HepG2 (cell line): ENCODE measurements around the gene AP3M1. TPM values are rescaled to one million over a fixed set of nuclear protein-coding genes. Genes with fewer than 3 reads are reported as not detected.

Experiments
- CAMTA2 ChIP-seq: sonication (generic); formaldehyde crosslinking; IDR thresholded peaks from 2 replicates; pipeline ENCODE4 v1.4.0; 2020; ENCODE audit warnings: mild to moderate bottlenecking, missing genetic modification reagents, borderline replicate concordance
- CBX5 ChIP-seq: sonication (generic); formaldehyde crosslinking; IDR thresholded peaks from 2 replicates; pipeline ENCODE4 v1.4.0; 2020; ENCODE audit warnings: missing genetic modification reagents, borderline replicate concordance
- ETV6 ChIP-seq: sonication (generic); formaldehyde crosslinking; conservative IDR thresholded peaks from 2 replicates; pipeline ENCODE4 v1.4.0; 2020; ENCODE audit warnings: missing genetic modification reagents
- MEIS2 ChIP-seq: sonication (generic); formaldehyde crosslinking; IDR thresholded peaks from 2 replicates; pipeline ENCODE4 v1.9.0; 2021; ENCODE audit warnings: mild to moderate bottlenecking, missing genetic modification reagents
- MIXL1 ChIP-seq: IDR thresholded peaks from 2 replicates; pipeline ENCODE4 v1.6.1; 2016
- POLR2AphosphoS2 ChIP-seq: IDR thresholded peaks from 2 replicates; pipeline ENCODE4 v1.6.1; 2011; ENCODE audit warnings: low read depth, low read length, improper control_type of control experiment
- RBFOX2 ChIP-seq: fragments of 200-400 bp; formaldehyde crosslinking; IDR thresholded peaks from 2 replicates; pipeline ENCODE4 v1.6.1; 2017; ENCODE audit warnings: low read depth, mild to moderate bottlenecking, low read length
- SP4 ChIP-seq: sonication (generic); formaldehyde crosslinking; IDR thresholded peaks from 2 replicates; pipeline ENCODE4 v1.8.1; 2023; ENCODE audit warnings: mild to moderate bottlenecking, missing genetic modification reagents
- SRY ChIP-seq: sonication (generic); formaldehyde crosslinking; IDR thresholded peaks from 2 replicates; pipeline ENCODE4 v1.8.0; 2022; ENCODE audit warnings: mild to moderate bottlenecking, missing genetic modification reagents
- ZBTB7B ChIP-seq: sonication (generic); formaldehyde crosslinking; IDR thresholded peaks from 2 replicates; pipeline ENCODE4 v1.4.0; 2020; ENCODE audit warnings: missing genetic modification reagents
- ZNF354B ChIP-seq: sonication (generic); formaldehyde crosslinking; IDR thresholded peaks from 2 replicates; pipeline ENCODE4 v1.8.0; 2022; ENCODE audit warnings: mild to moderate bottlenecking, missing genetic modification reagents
- ZNF546 ChIP-seq: sonication (generic); formaldehyde crosslinking; conservative IDR thresholded peaks from 2 replicates; pipeline ENCODE4 v1.8.1; 2023; ENCODE audit warnings: mild to moderate bottlenecking, missing genetic modification reagents
- ZNF841 ChIP-seq: sonication (generic); formaldehyde crosslinking; IDR thresholded peaks from 2 replicates; pipeline ENCODE4 v1.8.1; 2023; ENCODE audit warnings: missing genetic modification reagents, borderline replicate concordance
- polyA plus RNA-seq, 8 experiments: library from polyadenylated mRNA; depleted of rRNA in 3 of 8; stranded (reverse) in 7 of 8; unstranded in 1 of 8; fragments of >200 nt; fragmentation: Illumina TruSeq in 4 of 8; extraction: Trizol in 4 of 8; gene quantifications; 2 replicates each; pipeline versions ENCODE4 v1.2.1 to v1.2.3, GENCODE V29; 2011 to 2016; ENCODE audit warnings: low read depth in 4 of 8, missing spikeins in 1 of 8, mixed read lengths in 1 of 8; ENCODE audit not compliant: insufficient read depth in 1 of 8
- total RNA-seq, 5 experiments: library from RNA; depleted of rRNA; stranded (reverse); fragments of >200 nt; fragmentation: Illumina TruSeq; extraction: Trizol; gene quantifications; 2 replicates each; pipeline ENCODE4 v1.2.3, GENCODE V29; 2016; ENCODE audit warnings: low read depth in 1 of 5
- TF ChIP-seq, protein P1 (sequence below): sonication (generic); formaldehyde crosslinking; IDR thresholded peaks from 2 replicates; pipeline ENCODE4 v1.5.0; 2020; ENCODE audit warnings: missing genetic modification reagents, mild to moderate bottlenecking, borderline replicate concordance
- TF ChIP-seq, protein P2 (sequence below): sonication (generic); formaldehyde crosslinking; IDR thresholded peaks from 2 replicates; pipeline ENCODE4 v1.4.0; 2020; ENCODE audit warnings: mild to moderate bottlenecking, missing genetic modification reagents
- TF ChIP-seq, protein P3 (sequence below): sonication (generic); formaldehyde crosslinking; IDR thresholded peaks from 2 replicates; pipeline ENCODE4 v1.5.1; 2020; ENCODE audit warnings: missing genetic modification reagents, mild to moderate bottlenecking, borderline replicate concordance
- TF ChIP-seq, protein P4 (sequence below): sonication (generic); formaldehyde crosslinking; IDR thresholded peaks from 2 replicates; pipeline ENCODE4 v1.5.0; 2020; ENCODE audit warnings: missing genetic modification reagents

AP3M1 gene
- total and polyA plus RNA-seq, 2 of the 13 experiments (the other 11 are each of a cell fraction or from before 2014, with no cell fraction given) = 29.0 to 31.6 TPM

DNA sequence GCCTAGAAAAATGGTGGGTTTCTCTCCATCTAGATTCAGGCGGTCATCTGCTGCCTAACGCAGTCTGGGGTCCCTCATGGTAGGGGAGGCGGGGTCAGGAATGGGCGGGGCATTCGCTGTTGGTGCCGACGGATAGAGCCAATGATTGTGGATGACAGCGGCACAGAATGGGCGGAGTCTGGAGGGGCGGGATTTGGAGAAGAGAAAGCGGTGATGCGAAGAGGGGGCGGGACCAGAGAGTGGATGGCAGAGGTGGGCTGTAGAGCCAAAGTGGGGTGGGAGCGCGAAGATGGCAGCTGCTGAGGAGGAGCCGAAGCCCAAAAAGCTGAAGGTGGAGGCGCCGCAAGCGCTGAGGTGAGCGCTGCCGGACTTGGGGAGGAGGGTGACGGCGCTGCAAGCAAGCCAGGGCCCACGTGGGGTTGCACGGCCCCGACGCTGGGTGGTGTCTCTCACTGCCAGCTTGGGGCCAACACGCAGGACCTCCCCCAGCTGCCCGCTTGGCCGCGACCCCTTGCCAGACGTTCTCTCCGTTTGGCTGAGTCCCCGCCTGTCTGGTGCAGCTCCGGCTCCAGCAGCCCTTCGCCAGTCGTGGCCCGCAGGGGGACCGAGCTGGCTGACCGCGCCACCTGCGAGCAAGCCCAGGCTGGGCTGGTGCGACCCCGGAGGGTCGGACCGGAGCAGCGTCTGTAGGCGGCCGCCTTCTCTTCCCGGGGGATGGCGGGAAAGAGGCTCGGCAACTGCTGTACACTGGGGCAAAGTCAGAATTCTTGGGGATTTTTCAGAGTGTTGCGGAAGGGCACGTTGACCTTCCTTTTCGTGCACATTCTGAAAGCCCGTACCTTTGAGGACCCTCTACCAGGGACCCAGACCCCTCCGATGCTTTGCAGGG lies 606 bp upstream of the AP3M1 start, which contains the start of gene ADK (continued):
- TF ChIP-seq MIXL1 (CRISPR knock-in tag) (no peak), RBFOX2 (peak; percentile 81), ETV6 (CRISPR knock-in tag) (no peak), ZNF841 (CRISPR knock-in tag) (no peak), ZNF354B (CRISPR knock-in tag) (0 out of 2 replicates have a peak, but pooled peaks have one; percentile 3), CBX5 (CRISPR knock-in tag) (0 out of 2 replicates have a peak, but pooled peaks have one; percentile 52), ZBTB7B (CRISPR knock-in tag) (peak; percentile 95), SP4 (CRISPR knock-in tag) (peak; percentile 86), CAMTA2 (no peak), ZNF546 (CRISPR knock-in tag) (no peak), SRY (CRISPR knock-in tag) (peak; percentile 82; the same call in 1 of the 2 replicates), MEIS2 (CRISPR knock-in tag) (peak; percentile 60; the same call in 1 of the 2 replicates), POLR2AphosphoS2 (no peak)
- TF ChIP-seq, protein P1, sequence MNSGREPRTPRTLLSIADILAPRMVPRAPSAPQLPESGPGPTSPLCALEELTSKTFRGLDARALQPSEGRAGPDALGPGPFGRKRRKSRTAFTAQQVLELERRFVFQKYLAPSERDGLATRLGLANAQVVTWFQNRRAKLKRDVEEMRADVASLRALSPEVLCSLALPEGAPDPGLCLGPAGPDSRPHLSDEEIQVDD (CRISPR knock-in tag) = no peak
- TF ChIP-seq, protein P2, sequence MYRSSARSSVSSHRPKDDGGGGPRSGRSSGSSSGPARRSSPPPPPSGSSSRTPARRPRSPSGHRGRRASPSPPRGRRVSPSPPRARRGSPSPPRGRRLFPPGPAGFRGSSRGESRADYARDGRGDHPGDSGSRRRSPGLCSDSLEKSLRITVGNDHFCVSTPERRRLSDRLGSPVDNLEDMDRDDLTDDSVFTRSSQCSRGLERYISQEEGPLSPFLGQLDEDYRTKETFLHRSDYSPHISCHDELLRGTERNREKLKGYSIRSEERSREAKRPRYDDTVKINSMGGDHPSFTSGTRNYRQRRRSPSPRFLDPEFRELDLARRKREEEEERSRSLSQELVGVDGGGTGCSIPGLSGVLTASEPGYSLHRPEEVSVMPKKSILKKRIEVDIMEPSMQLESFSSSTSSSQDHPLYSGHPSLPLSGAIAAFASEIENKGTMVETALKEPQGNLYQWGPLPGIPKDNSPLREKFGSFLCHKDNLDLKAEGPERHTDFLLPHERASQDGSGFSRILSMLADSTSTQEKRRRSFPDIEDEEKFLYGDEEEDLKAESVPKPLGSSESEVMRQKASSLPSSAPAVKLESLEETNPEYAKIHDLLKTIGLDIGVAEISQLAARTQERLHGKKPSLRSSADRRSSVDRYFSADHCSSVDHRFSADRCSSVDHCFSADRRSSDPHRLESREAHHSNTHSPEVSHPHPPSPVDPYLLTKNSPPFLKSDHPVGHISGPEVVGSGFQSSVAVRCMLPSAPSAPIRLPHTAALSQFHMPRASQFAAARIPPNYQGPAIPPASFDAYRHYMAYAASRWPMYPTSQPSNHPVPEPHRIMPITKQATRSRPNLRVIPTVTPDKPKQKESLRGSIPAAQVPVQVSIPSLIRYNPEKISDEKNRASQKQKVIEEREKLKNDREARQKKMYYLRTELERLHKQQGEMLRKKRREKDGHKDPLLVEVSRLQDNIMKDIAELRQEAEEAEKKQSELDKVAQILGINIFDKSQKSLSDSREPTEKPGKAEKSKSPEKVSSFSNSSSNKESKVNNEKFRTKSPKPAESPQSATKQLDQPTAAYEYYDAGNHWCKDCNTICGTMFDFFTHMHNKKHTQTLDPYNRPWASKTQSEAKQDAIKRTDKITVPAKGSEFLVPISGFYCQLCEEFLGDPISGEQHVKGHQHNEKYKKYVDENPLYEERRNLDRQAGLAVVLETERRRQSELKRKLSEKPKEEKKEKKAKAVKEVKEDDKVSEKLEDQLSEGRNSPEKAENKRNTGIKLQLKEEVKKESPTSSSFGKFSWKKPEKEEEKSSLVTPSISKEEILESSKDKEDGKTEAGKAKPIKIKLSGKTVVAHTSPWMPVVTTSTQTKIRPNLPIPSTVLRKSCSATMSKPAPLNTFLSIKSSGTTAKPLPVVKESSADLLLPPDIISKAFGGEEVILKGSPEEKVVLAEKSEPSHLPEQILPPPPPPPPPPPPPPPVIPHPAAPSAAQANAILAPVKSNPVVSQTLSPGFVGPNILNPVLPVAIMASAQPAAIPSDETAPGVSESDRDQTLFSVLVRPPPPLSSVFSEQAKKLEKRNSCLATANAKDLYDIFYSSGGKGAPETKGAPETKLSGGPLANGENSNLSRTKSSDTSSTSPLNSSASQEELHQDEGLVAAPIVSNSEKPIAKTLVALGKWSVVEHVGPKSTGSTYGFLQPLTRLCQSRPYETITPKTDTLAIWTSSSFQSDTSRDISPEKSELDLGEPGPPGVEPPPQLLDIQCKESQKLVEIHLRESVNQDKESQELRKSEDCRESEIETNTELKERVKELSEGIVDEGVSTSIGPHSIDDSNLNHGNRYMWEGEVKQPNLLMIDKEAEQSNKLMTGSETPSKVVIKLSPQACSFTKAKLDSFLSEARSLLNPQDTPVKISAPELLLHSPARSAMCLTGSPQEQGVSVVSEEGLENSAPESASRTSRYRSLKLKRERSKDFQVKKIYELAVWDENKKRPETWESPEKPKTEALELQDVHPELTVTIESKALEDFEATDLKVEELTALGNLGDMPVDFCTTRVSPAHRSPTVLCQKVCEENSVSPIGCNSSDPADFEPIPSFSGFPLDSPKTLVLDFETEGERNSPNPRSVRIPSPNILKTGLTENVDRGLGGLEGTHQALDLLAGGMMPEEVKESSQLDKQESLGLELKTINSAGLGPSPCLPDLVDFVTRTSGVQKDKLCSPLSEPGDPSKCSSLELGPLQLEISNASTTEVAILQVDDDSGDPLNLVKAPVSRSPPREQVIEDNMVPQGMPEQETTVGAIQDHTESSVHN (CRISPR knock-in tag) = peak; percentile 23; the same call in 1 of the 2 replicates
- TF ChIP-seq, protein P3, sequence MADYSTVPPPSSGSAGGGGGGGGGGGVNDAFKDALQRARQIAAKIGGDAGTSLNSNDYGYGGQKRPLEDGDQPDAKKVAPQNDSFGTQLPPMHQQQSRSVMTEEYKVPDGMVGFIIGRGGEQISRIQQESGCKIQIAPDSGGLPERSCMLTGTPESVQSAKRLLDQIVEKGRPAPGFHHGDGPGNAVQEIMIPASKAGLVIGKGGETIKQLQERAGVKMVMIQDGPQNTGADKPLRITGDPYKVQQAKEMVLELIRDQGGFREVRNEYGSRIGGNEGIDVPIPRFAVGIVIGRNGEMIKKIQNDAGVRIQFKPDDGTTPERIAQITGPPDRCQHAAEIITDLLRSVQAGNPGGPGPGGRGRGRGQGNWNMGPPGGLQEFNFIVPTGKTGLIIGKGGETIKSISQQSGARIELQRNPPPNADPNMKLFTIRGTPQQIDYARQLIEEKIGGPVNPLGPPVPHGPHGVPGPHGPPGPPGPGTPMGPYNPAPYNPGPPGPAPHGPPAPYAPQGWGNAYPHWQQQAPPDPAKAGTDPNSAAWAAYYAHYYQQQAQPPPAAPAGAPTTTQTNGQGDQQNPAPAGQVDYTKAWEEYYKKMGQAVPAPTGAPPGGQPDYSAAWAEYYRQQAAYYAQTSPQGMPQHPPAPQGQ (CRISPR knock-in tag) = no peak
- TF ChIP-seq, protein P4, sequence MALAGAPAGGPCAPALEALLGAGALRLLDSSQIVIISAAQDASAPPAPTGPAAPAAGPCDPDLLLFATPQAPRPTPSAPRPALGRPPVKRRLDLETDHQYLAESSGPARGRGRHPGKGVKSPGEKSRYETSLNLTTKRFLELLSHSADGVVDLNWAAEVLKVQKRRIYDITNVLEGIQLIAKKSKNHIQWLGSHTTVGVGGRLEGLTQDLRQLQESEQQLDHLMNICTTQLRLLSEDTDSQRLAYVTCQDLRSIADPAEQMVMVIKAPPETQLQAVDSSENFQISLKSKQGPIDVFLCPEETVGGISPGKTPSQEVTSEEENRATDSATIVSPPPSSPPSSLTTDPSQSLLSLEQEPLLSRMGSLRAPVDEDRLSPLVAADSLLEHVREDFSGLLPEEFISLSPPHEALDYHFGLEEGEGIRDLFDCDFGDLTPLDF (CRISPR knock-in tag) = peak; percentile 68
